Suprapubic skin (tissue), 3 donors: ENCODE measurements around the gene ELAVL1.

Source experiments
- POLR2A ChIP-seq, 2 donors: fragments of 450-650 bp; IDR thresholded peaks; one replicate each; pipeline ENCODE4 v1.6.1; 2017; ENCODE audit warnings: antibody characterized with exemption in 2 of 2, mild to moderate bottlenecking in 2 of 2, moderate library complexity in 2 of 2
- TF ChIP-seq, protein P1 (sequence below), 2 donors: fragments of 200-600 bp in 1 of 2; fragments of 450-650 bp in 1 of 2; sonication (generic) in 1 of 2; IDR thresholded peaks; one replicate each; pipeline ENCODE4 v1.5.1; 2016 to 2019; ENCODE audit warnings: antibody characterized with exemption in 2 of 2, mild to moderate bottlenecking in 1 of 2, moderate library complexity in 1 of 2

- TF ChIP-seq, protein P1, sequence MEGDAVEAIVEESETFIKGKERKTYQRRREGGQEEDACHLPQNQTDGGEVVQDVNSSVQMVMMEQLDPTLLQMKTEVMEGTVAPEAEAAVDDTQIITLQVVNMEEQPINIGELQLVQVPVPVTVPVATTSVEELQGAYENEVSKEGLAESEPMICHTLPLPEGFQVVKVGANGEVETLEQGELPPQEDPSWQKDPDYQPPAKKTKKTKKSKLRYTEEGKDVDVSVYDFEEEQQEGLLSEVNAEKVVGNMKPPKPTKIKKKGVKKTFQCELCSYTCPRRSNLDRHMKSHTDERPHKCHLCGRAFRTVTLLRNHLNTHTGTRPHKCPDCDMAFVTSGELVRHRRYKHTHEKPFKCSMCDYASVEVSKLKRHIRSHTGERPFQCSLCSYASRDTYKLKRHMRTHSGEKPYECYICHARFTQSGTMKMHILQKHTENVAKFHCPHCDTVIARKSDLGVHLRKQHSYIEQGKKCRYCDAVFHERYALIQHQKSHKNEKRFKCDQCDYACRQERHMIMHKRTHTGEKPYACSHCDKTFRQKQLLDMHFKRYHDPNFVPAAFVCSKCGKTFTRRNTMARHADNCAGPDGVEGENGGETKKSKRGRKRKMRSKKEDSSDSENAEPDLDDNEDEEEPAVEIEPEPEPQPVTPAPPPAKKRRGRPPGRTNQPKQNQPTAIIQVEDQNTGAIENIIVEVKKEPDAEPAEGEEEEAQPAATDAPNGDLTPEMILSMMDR (IDR thresholded peaks at IDR 0.05) = no peak
- no peak for TF ChIP-seq POLR2A (IDR thresholded peaks at IDR 0.05)
These were observed 6.1 kb downstream of the ELAVL1 start for GRCh38 chr19:7999376-7999775.
